GM12873 (cell line): ENCODE data around the gene ZNF789.

Experiments used
- CTCF ChIP-seq: IDR thresholded peaks from 2 replicates; pipeline ENCODE4 v1.5.1; 2012; ENCODE audit warnings: low read depth, mild to moderate bottlenecking, moderate library complexity, low read length, control low read depth; ENCODE audit not compliant: insufficient read depth; ENCODE audit errors: missing control alignments

Gene ZNF789

GRCh38 chr7:99438573-99439480 lies 33.9 kb upstream of the ZNF789 start, which contains the start of the genes CPSF4 and PTCD1:
TSS of gene CPSF4 (plus strand) at chr7:99438943. CDS start at chr7:99439083, 140 bp downstream.
TSS of gene PTCD1 (minus strand) at chr7:99438798. CDS start at chr7:99435242, 3,556 bp downstream.
- TF ChIP-seq CTCF = no peak

- TF ChIP-seq CTCF = no peak
Measured at GRCh38 chr7:99440195-99440594, 32.5 kb upstream of the ZNF789 start.

- TF ChIP-seq CTCF = no peak
Measured at GRCh38 chr7:99446096-99446495, 26.6 kb upstream of the ZNF789 start.

- TF ChIP-seq CTCF = peak; percentile 62
Measured at GRCh38 chr7:99447943-99448342, 24.7 kb upstream of the ZNF789 start.

- TF ChIP-seq CTCF = no peak
Measured at GRCh38 chr7:99448855-99449254, 23.8 kb upstream of the ZNF789 start.

- TF ChIP-seq CTCF = no peak
Measured at GRCh38 chr7:99449326-99449725, 23.4 kb upstream of the ZNF789 start.

GRCh38 chr7:99451936-99452335 lies 20.8 kb upstream of the ZNF789 start:
- no peak for TF ChIP-seq CTCF
